Stimulated activated CD8-positive, alpha-beta memory T cell treated with anti-CD3 and anti-CD28 coated beads, Interleukin-15, amount 100 ng/mL, for 48 hours (primary cell): ENCODE data around the gene RGCC.

Source experiments
- DNase-seq, 2 donors: peaks; one replicate each; pipeline ENCODE4 v3.0.0-alpha.2; 2020; ENCODE audit warnings: low read depth in 2 of 2

Gene RGCC

DNA sequence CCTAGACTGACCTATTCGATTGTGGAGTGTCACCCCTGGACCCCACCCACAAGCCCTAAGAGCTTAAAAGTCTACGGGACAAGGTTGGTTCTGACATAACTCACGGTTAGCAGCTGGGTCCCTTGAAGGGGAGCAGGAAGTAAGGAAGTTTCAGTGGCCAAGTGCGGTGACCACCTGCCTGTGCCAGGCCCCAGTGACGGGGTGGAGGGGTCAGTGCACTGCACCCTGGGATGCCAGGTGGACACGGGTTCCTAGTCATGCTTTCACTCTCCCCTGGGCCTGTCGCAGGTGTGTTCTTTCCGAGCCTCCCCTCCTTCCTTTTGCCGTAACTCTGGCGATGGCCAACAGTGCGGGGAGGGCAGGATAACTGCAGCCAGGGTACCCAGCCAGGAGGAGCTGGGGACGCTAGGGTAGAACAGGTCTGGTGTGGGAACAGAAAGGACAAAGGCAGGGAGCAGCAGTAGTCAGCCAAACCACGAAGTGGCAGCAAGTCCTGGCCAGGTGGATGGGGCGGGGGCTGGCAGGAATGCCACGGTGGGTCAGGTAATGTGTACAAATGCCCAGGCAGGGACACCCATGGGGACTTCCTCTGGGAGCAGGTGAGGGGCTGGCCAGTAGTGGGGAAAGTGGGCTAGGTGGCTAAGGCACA is 58.3 kb downstream of the RGCC start:
- no peak for DNase-seq

DNA sequence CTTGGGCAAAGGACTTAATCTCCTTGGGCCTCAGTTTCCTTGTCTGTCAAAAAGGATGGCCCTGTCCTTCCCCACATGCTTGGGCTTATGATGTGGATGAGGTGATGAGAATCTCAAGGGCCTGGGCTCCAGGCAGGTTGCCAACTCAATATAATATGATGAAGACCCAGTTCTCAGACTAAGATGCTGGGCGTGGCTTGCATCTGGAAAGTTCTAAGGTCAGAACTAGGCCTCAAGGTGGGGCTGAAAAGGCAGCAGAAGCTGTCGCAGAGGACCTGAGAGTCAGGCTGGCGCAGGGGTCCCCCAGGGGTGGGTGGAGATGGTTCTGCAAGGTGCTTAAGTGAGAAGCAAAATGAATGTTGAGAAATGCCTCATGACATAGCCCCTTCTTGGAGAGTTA is 58.8 kb downstream of the RGCC start:
- DNase-seq: no peak

DNA sequence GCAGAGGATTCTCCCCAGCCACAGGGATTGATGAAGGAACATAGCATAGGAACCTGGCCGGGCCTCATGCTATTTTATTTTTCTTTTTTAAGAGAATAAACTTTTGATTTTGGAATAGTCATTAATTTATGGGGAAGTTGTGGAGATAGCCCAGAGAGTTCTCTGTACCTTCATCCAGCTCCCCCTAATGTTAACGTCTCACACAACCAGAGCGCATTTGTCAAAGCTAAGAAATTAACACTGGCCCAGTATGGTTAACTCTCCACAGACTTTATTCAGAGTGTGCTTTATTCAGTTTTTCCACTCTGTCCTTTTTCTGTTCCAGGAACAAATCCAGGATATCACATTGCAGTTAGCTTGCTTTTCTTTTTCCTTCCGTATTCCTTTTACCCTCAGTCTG is 59.4 kb downstream of the RGCC start:
- no peak for DNase-seq

DNA sequence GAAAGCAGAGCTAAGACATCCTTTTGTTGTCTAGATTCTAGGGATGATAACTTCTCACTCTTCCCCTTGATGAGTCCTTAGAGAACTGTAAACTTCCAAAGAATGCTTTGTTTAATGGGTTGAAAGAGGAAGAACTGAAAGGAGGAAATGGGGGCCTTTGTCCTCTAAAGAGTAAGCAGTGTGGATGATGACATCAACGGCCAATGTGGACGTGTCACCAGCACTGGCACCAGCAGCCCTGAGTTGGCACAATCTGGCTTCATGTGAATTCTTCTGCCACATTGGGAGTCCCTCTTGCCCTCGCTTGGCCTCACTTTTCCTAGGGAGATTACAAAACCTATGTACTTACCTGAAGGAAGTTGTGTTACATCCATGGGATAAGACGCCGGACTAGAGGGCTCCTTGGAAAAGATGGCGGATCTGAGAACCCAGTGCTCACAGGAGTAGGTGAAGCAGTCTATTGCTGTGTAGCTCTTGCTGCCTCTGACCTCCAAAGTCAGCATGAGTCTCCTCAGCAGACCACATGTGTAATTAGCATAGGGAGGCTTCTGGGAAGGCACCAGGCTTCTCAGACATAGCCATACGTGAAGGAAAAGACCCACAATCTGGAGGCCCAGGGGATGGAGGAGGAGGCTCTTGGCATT is 62.8 kb downstream of the RGCC start:
- DNase-seq: no peak
